ENCODE measurements around the gene MRPL41. TPM values are rescaled to one million over a fixed set of nuclear protein-coding genes. Genes with fewer than 3 reads are reported as not detected.

Gene MRPL41
- total and polyA plus RNA-seq, 2 of the 13 experiments (the other 11 are each of a cell fraction or from before 2014, with no cell fraction given): 20.9 to 54.0 TPM

- no peak for TF ChIP-seq STAT6 (CRISPR knock-in tag; IDR thresholded peaks at IDR 0.05; ENCODE audit: borderline replicate concordance)
These were observed 23.7 kb downstream of the MRPL41 start (continued) for GRCh38 chr9:137575364-137575715.

GRCh38 chr9:137575716-137576411 lies 24.2 kb downstream of the MRPL41 start:
- no peaks in the 10 kb centered on the region for H3K9me3 ChIP-seq (ENCODE audit: low read length)
- no TSS peak for BruUV-seq (replicated peaks)
- no peak overlapping the region for H3K4me3 ChIP-seq (replicated peaks in 1 of 3; ENCODE audit: insufficient read depth in 1 of 3, low read depth in 2 of 3, low read length in 3 of 3)
- ATAC-seq (no peak), DNase-seq (ENCODE audit: low spot score) (no peak), FAIRE-seq (no peak)
- no peaks in the 10 kb centered on the region; the same call in 1 of the 2 replicates for H4K20me1 ChIP-seq (ENCODE audit: insufficient read depth, low read length)
- ChIA-PET POLR2A (interaction anchor here (0.8 kb wide), 1 partner anchor 16 kb away, joined by 4 read pairs; no protein-coding TSS in a partner anchor), CTCF (ENCODE audit: low intra/inter-chr PET ratio, low total read pairs) (no interaction called here)
- peaks cover 12 to 39% of the 10 kb centered on the region in 2 experiments; a peak in 4 of 5 replicates for H3K36me3 ChIP-seq (replicated peaks in 1 of 2; ENCODE audit: control insufficient read depth in 1 of 2, insufficient read depth in 2 of 2, low read length in 2 of 2)
- 0 out of 2 replicates have a peak overlapping the region, but pooled peaks have one; percentile 18 for H3K4me2 ChIP-seq (ENCODE audit: low read depth, low read length)
- 93% methylated on average over 6 of the region's 12 CpGs for WGBS (ENCODE audit: low lambda C conversion rate)
- no peak overlapping the region for H3K27ac ChIP-seq (ENCODE audit: extremely low read length, insufficient read depth, low read length)
- intact Hi-C loops (cut with micrococcal nuclease; ENCODE audit: unreplicated experiment) (no loop called here), in situ Hi-C loops (cut with HindIII; ENCODE audit: extremely low pct_ligation_motif_present, low pct_unique_long_range_greater_than_20kb) (no loop called here)
- peaks cover 30% of the 10 kb centered on the region for H3K4me1 ChIP-seq (ENCODE audit: insufficient read depth, low read length)
- peaks cover 24% of the 10 kb centered on the region for H3K79me2 ChIP-seq (ENCODE audit: insufficient read depth, low read length)
- no peak overlapping the region for H2AFZ ChIP-seq (ENCODE audit: low read length)
- no peaks in the 10 kb centered on the region for H3K27me3 ChIP-seq (ENCODE audit: control insufficient read depth in 1 of 2, insufficient read depth in 2 of 2, low read length in 2 of 2)
- no peak overlapping the region for H3K9ac ChIP-seq (ENCODE audit: insufficient read depth, low read depth, low read length)
- TF ChIP-seq ZNF782 (CRISPR knock-in tag; IDR thresholded peaks at IDR 0.05; ENCODE audit: borderline replicate concordance) (no peak), ZNF232 (CRISPR knock-in tag; IDR thresholded peaks at IDR 0.05; ENCODE audit: borderline replicate concordance) (no peak), CTCF (CRISPR knock-in tag; IDR thresholded peaks at IDR 0.05) (0 out of 2 replicates have a peak, but pooled peaks have one; percentile 9), ZBTB14 (CRISPR knock-in tag; IDR thresholded peaks at IDR 0.05) (no peak)

Measured in HepG2 (cell line).